ENCODE results near the gene CAPZA1.

DNA sequence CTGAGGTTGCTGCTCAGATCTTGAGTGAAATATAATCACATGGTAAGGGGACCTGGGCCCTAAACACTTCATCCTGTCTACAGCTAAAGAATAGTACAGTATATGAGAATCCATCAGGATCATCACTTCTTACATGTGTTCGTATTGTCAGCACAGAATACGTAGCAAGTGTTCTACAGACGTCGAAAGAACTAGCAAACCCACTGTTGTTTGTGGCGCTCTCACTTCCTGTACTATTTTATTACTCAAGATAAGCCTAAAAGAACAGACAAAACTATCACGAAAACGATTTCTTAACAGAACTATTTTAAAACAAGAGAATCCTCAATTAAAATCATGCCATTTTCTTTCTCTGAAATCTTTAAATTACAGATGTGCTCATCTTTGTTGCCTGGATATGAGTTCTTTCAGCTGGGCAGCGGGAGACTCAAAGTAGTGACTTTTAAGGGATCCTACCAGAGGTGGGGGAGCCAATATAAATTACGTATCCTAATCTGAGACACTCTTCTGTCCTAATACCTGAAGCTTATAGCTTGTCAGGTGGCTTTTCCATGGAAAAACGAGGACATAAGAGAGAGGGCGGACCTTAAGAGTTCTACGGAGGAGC, 1.4 kb upstream of the CAPZA1 start:
- TF ChIP-seq POLR2AphosphoS5 (IDR thresholded peaks at IDR 0.05), result no peak
- TF ChIP-seq, protein P1, sequence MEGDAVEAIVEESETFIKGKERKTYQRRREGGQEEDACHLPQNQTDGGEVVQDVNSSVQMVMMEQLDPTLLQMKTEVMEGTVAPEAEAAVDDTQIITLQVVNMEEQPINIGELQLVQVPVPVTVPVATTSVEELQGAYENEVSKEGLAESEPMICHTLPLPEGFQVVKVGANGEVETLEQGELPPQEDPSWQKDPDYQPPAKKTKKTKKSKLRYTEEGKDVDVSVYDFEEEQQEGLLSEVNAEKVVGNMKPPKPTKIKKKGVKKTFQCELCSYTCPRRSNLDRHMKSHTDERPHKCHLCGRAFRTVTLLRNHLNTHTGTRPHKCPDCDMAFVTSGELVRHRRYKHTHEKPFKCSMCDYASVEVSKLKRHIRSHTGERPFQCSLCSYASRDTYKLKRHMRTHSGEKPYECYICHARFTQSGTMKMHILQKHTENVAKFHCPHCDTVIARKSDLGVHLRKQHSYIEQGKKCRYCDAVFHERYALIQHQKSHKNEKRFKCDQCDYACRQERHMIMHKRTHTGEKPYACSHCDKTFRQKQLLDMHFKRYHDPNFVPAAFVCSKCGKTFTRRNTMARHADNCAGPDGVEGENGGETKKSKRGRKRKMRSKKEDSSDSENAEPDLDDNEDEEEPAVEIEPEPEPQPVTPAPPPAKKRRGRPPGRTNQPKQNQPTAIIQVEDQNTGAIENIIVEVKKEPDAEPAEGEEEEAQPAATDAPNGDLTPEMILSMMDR (IDR thresholded peaks at IDR 0.05), result no peak
